GM12891 (cell line): ENCODE data around the gene PTPRD.

Experiments used
- PAX5 ChIP-seq: IDR thresholded peaks from 2 replicates; pipeline ENCODE4 v1.6.1; 2011; ENCODE audit warnings: low read length, moderate library complexity, mild to moderate bottlenecking; ENCODE audit not compliant: insufficient read depth, severe bottlenecking
- POLR2A ChIP-seq: IDR thresholded peaks from 2 replicates; pipeline ENCODE4 v1.6.1; 2011; ENCODE audit warnings: low read depth, low read length, control low read depth
- POLR2AphosphoS5 ChIP-seq: IDR thresholded peaks from 2 replicates; pipeline ENCODE4 v1.6.1; 2011; ENCODE audit warnings: low read depth, low read length, control low read depth
- POU2F2 ChIP-seq: IDR thresholded peaks from 2 replicates; pipeline ENCODE4 v1.6.1; 2011; ENCODE audit warnings: low read depth, mild to moderate bottlenecking, control low read depth, low read length, moderate library complexity
- SPI1 ChIP-seq: IDR thresholded peaks from 2 replicates; pipeline ENCODE4 v1.6.1; 2011; ENCODE audit warnings: low read depth, low read length, control low read depth
- TAF1 ChIP-seq: IDR thresholded peaks from 2 replicates; pipeline ENCODE4 v1.6.1; 2011; ENCODE audit warnings: low read depth, low read length, control low read depth

DNA sequence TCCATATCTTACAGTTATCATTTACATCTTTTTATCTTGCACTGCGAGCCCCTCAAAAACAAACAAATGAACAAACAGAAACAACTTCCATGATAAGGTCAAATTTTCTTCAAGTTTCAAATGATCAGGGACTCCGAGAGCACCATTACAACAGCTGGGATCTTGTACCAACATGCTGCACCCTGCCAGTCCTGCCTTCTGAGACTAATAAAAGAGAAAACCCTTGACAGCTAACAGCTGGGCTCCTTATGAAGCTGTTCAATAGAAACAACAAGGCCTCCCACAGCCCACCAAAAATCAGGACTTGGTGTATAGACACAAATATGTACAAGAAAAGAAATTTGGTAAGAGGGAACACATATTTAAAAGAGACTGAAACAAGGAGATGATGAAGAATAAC lies 1828.0 kb downstream of the PTPRD start:
- TF ChIP-seq POLR2AphosphoS5 (no peak), POLR2A (no peak), POU2F2 (no peak), TAF1 (no peak), SPI1 (no peak), PAX5 (no peak)
